Astrocyte of the cerebellum (primary cell): ENCODE results near the gene MYZAP.

Experiments used
- DNase-seq: peaks from one replicate; pipeline ENCODE4 v3.0.0-alpha.2; 2011; ENCODE audit warnings: low read depth
- H3K4me3 ChIP-seq: 2 replicates; pipeline ENCODE4 v1.5.1; 2011; ENCODE audit warnings: mild to moderate bottlenecking, low read depth, low read length, moderate library complexity
- in situ Hi-C: cut with HindIII; loops from 2 replicates; pipeline ENCODE4 v1.10.0; 2017; ENCODE audit warnings: low sequenced_read_pairs
- TF ChIP-seq, protein P1 (sequence below): IDR thresholded peaks from 2 replicates; pipeline ENCODE4 v1.5.1; 2012; ENCODE audit warnings: low read length, low read depth, moderate library complexity, mild to moderate bottlenecking; ENCODE audit errors: missing control alignments

Gene MYZAP

DNA sequence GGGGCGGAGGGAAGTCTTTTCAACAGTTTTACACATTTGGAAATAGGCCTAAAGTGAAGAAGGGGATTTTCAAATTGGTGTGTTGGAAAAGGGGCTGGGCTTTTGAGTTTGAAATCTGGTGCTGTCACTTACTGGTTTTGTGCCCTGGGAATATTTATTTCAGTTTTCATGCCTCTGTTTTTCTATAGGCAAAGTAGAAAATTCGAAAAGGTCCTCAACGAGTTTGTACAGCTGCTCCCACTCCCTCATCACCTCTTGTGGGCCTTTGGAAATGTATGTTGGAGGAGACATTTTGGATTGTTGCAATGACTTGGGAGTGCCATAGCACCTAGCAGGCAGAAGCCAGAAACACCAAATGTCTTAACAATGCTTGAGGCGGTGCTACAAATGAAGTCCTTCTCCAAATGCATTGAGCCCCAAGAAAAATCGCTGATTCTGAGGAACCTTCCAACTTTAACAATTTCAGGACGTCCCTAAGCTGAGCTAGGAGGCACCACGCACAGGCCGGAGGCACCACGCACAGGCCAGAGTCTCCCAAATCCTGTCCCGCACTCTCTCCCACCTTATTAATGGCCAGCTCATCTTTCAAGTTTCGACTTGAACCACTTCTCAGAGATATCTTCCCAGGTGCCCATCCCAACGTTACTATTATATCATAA, 114.2 kb downstream of the MYZAP start:
- H3K4me3 ChIP-seq: peak overlapping the region; percentile 94
- TF ChIP-seq, protein P1, sequence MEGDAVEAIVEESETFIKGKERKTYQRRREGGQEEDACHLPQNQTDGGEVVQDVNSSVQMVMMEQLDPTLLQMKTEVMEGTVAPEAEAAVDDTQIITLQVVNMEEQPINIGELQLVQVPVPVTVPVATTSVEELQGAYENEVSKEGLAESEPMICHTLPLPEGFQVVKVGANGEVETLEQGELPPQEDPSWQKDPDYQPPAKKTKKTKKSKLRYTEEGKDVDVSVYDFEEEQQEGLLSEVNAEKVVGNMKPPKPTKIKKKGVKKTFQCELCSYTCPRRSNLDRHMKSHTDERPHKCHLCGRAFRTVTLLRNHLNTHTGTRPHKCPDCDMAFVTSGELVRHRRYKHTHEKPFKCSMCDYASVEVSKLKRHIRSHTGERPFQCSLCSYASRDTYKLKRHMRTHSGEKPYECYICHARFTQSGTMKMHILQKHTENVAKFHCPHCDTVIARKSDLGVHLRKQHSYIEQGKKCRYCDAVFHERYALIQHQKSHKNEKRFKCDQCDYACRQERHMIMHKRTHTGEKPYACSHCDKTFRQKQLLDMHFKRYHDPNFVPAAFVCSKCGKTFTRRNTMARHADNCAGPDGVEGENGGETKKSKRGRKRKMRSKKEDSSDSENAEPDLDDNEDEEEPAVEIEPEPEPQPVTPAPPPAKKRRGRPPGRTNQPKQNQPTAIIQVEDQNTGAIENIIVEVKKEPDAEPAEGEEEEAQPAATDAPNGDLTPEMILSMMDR: no peak
- DNase-seq: no peak
- in situ Hi-C loops: loop anchor here (25.0 kb wide), 1 partner anchor 156 kb away; no protein-coding TSS in a partner anchor

DNA sequence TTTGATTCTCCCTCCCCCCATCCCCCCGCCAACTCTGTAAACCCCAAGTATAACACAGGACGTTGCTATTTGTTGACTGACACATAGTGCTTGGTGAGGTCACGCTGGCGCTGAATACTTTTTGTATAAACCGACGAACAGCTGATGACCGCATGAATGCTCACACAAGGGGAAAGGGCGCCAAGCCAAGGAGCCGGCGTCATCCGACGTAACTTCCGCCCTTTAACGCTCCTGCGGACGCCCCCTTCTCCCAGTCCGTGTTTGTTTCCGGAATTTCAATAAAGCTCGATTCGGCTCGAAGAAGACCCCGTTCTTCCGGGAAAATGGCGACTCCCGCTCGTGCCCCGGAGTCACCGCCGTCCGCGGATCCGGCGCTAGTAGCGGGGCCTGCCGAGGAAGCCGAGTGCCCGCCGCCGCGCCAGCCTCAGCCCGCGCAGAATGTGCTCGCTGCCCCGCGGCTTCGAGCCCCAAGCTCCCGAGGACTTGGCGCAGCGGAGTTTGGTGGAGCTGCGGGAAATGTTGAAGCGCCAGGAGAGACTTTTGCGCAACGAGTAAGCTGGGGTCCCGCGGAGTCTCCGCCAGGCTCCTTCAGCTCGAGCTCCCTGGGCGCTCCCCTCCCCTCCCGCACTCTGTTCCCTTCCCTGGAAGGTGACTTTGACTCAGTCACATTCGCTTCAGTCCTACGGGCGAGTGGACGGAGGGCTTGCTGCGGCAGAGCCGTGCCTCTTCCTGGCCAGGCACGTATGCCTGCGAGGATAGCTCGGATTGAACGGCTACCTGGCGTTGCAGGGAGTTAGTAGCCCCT, 114.9 kb downstream of the MYZAP start, which contains the start of gene POLR2M:
Gene POLR2M, plus strand, starts transcription at position 310 of the 805 bp plus-strand sequence. Its CDS starts 129 bp downstream, at position 439.
- peak within 1 kb of the TSS; percentile 94 for H3K4me3 ChIP-seq
- TF ChIP-seq, protein P1: no peak
- DNase-seq: peak; percentile 99
- in situ Hi-C loops: loop anchor here (25.0 kb wide), 1 partner anchor 156 kb away; no protein-coding TSS in a partner anchor

DNA sequence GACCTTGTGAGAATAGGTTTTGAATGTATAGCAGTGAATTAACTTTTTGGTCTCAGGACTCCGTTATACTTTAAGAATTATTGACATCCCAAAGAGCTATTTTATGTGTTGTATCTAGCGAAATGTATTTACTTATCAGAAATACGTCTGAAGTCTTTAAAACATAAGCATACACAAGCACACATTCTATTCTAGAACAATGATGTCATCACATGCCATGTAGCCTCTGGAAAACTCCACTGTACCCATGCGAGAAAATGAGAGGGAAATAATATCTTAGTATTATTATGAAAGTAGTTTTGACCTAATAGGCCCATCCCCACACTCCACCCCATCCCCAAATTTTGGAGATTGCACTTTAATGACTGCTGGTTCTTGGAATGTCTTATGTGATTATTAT, 116.3 kb downstream of the MYZAP start:
- TF ChIP-seq, protein P1: no peak
- in situ Hi-C loops: loop anchor here (25.0 kb wide), 1 partner anchor 154 kb away; no protein-coding TSS in a partner anchor
- no peak for DNase-seq
- peak overlapping the region; percentile 94 for H3K4me3 ChIP-seq

DNA sequence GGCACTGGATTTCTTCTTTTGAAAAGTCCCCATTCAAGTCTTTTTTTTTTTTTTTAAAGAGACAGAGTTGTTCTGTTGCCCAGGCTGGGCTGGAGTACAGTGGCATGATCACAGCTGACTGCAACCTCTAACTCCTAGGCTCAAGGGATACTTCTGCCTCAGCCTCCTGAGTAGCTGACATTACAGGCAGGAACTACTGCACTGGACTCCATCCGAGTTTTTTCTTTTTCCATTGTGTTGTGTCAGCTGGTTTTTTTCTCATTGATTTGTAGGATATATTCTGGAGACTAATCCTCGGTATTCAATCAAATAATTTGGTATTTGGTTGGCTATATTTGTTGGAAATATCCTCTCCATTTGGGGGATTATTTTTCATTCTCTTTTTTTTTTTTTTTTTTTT, 126.6 kb downstream of the MYZAP start:
- DNase-seq: no peak
- in situ Hi-C loops: loop anchor here (25.0 kb wide), 1 partner anchor 144 kb away; no protein-coding TSS in a partner anchor
- H3K4me3 ChIP-seq: no peak overlapping the region
- TF ChIP-seq, protein P1: no peak

DNA sequence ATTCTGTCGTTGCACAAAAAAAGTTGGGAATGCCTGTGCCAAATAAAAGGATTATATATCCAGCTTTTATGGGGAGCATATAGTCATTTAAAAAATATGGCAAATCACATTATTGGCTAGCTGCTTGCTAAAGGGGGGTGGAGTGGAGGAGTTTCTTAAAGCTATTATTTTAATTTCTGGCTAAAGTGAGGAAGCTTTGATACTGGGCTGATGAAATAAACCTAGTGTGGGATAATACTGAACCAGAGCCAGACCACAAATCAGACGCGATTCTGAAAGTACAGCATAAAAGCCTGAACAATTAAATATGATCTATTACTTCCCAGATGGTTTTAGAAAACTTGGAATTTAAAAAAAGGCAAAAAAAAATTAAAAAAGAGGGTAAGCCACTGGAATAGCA, 129.2 kb downstream of the MYZAP start:
- peak; percentile 65 for DNase-seq
- H3K4me3 ChIP-seq: no peak overlapping the region
- TF ChIP-seq, protein P1: no peak
- in situ Hi-C loops: loop anchor here (25.0 kb wide), 1 partner anchor 141 kb away; no protein-coding TSS in a partner anchor

DNA sequence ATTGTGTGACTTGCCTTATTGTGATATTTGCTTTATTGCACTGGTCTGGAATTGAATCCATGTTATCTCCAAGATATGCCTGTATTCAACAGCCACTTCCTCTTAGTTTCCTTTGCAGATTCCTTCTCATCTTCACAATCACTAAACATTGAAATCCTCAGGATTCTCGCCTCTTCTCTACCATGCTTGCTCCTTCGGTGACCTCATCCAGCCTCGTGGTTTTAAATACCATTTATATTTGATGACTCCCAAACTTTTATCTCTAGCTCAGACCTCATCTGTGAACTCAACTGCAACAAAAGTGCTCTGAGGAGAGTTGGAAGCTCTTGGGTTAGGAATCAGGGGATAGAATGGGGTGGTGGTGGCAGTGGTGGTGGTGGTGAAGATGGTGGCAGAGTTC, 134.7 kb downstream of the MYZAP start:
- in situ Hi-C loops: no loop called here
- DNase-seq: no peak
- no peak overlapping the region for H3K4me3 ChIP-seq
- TF ChIP-seq, protein P1: no peak
